CD8-positive, alpha-beta memory T cell (primary cell): ENCODE data around the gene EXD3. TPM values are rescaled to one million over a fixed set of nuclear protein-coding genes. Genes with fewer than 3 reads are reported as not detected.
A peak's percentile ranks its signal among the peaks of the same experiment; 100 is the strongest.
"Not testable (repeated sequence)": the region's sequence is repeated elsewhere in the genome, so short reads cannot be mapped to it uniquely, and the experiment has no call there.

Experiments used
- CTCF ChIA-PET: fragments of 350-600 bp; sonication (Branson Sonifier 250); formaldehyde crosslinking; loops from one replicate; lab custom pipeline; 2021; ENCODE audit warnings: antibody characterized with exemption; lab: Charles Lee
- POLR2A ChIA-PET: fragments of 350-600 bp; sonication (Branson Sonifier 250); formaldehyde crosslinking; loops from one replicate; lab custom pipeline; 2021; ENCODE audit warnings: antibody characterized with exemption; lab: Charles Lee
- DNase-seq, 5 donors: peaks; one replicate each; pipeline versions ENCODE4 v3.0.0 to v3.0.0-alpha.2; 2020 to 2022; ENCODE audit warnings: mixed read lengths in 1 of 5
- H3K27ac ChIP-seq: one replicate; pipeline ENCODE4 v1.7.0; 2013; ENCODE audit warnings: low read depth, mild to moderate bottlenecking, low read length, moderate library complexity
- H3K27me3 ChIP-seq: 2 replicates; pipeline ENCODE4 v1.7.0; 2013; ENCODE audit warnings: low read length, mild to moderate bottlenecking; ENCODE audit not compliant: insufficient read depth, poor library complexity, severe bottlenecking
- H3K36me3 ChIP-seq: 2 replicates; pipeline ENCODE4 v1.7.0; 2013; ENCODE audit warnings: mild to moderate bottlenecking, low read length, moderate library complexity; ENCODE audit not compliant: insufficient read depth
- H3K4me1 ChIP-seq: 2 replicates; pipeline ENCODE4 v1.7.0; 2013; ENCODE audit warnings: mild to moderate bottlenecking, low read length, moderate library complexity; ENCODE audit not compliant: insufficient read depth
- H3K4me3 ChIP-seq: 2 replicates; pipeline ENCODE4 v1.7.0; 2013; ENCODE audit warnings: mild to moderate bottlenecking, low read length
- H3K9me3 ChIP-seq: 2 replicates; pipeline ENCODE4 v1.7.0; 2013; ENCODE audit warnings: mild to moderate bottlenecking, low read length
- H3K27ac Mint-ChIP-seq, 8 donors: one replicate each; pipeline ENCODE4 v1.8.0; 2020 to 2021; ENCODE audit warnings: mixed read lengths in 8 of 8, mild to moderate bottlenecking in 6 of 8, inconsistent platforms in 3 of 8, moderate library complexity in 3 of 8
- H3K27me3 Mint-ChIP-seq, 2 donors: one replicate each; pipeline ENCODE4 v1.8.0; 2020 to 2021; ENCODE audit warnings: mixed read lengths in 2 of 2, mild to moderate bottlenecking in 1 of 2, moderate library complexity in 1 of 2
- H3K36me3 Mint-ChIP-seq, 3 donors: one replicate each; pipeline ENCODE4 v1.8.0; 2020 to 2021; ENCODE audit warnings: mixed read lengths in 3 of 3, inconsistent platforms in 1 of 3, mild to moderate bottlenecking in 1 of 3
- H3K4me1 Mint-ChIP-seq, 3 donors: one replicate each; pipeline ENCODE4 v1.8.0; 2020 to 2021; ENCODE audit warnings: mixed read lengths in 3 of 3, inconsistent platforms in 1 of 3, mild to moderate bottlenecking in 1 of 3
- H3K4me3 Mint-ChIP-seq, 7 donors: one replicate each; pipeline ENCODE4 v1.8.0; 2020 to 2021; ENCODE audit warnings: mixed read lengths in 7 of 7, mild to moderate bottlenecking in 6 of 7, moderate library complexity in 4 of 7, inconsistent platforms in 2 of 7
- H3K9me3 Mint-ChIP-seq, 5 donors: one replicate each; pipeline ENCODE4 v1.8.0; 2020 to 2022; ENCODE audit warnings: mixed read lengths in 5 of 5, mild to moderate bottlenecking in 3 of 5, moderate library complexity in 2 of 5, inconsistent platforms in 1 of 5
- polyA plus RNA-seq: library from polyadenylated mRNA; unstranded; fragments of 300-500 nt; fragmentation: Illumina TruSeq; gene quantifications from one replicate; pipeline ENCODE4 v1.2.3, GENCODE V29; 2021
- total RNA-seq, 2 experiments: library from RNA; stranded (reverse); gene quantifications; one replicate each; pipeline ENCODE4 v1.2.3, GENCODE V29; 2021

The EXD3 gene
- total RNA-seq = 1 to 10 TPM; 4.8 to 6.6 TPM
- polyA plus RNA-seq = 6.7 TPM

- DNase-seq = peak; percentile 86 to 94 (median 92)
- peaks cover 0 to 4% (median 0%) of the 10 kb centered on the region in 3 donors for H3K36me3 Mint-ChIP-seq
- H3K9me3 Mint-ChIP-seq = no peaks in the 10 kb centered on the region
- ChIA-PET POLR2A (interaction anchor here (0.6 to 2.9 kb wide), 7 partner anchors 36 to 210 kb away, joined by 3 to 10 read pairs (median 6); partner anchors contain the start of genes MRPL41, NRARP and NSMF), CTCF (interaction anchor here (0.7 to 3.9 kb wide), 18 partner anchors 9 to 1027 kb away, joined by 3 to 14 read pairs (median 4); partner anchors contain the start of genes MRPL41, NELFB and NSMF)
- Histone ChIP-seq H3K9me3 (no peaks in the 10 kb centered on the region), H3K36me3 (no peaks in the 10 kb centered on the region), H3K4me1 (peaks cover 9% of the 10 kb centered on the region), H3K4me3 (peak within 1 kb of the TSS; percentile 77), H3K27me3 (no peaks in the 10 kb centered on the region), H3K27ac (peak within 1 kb of the TSS; percentile 69)
- H3K4me3 Mint-ChIP-seq = peak within 1 kb of the TSS; percentile 79 to 90 (median 86)
- H3K27me3 Mint-ChIP-seq = no peaks in the 10 kb centered on the region
- peak within 1 kb of the TSS in 6 of 8 donors; percentile 47 to 78 (median 72) for H3K27ac Mint-ChIP-seq
- peaks cover 18 to 23% (median 20%) of the 10 kb centered on the region in 3 donors for H3K4me1 Mint-ChIP-seq
Observed at GRCh38 chr9:137422604-137423513, at the start of gene EXD3, which contains the start of gene NOXA1. EXD3 (minus strand) TSS chr9:137423162; CDS start chr9:137395357, 27,805 bp downstream. NOXA1 (plus strand) TSS chr9:137423393; CDS start chr9:137423530, 137 bp downstream.

- POLR2A ChIA-PET = no interaction called here
- H3K9me3 ChIP-seq = no peaks in the 10 kb centered on the region
- no peak overlapping the region for H3K27ac Mint-ChIP-seq
- peaks cover 0 to 25% (median 4%) of the 10 kb centered on the region in 3 donors for H3K36me3 Mint-ChIP-seq
- CTCF ChIA-PET = no interaction called here
- no peaks in the 10 kb centered on the region for H3K36me3 ChIP-seq
- peaks cover 6 to 16% (median 9%) of the 10 kb centered on the region in 3 donors for H3K4me1 Mint-ChIP-seq
- H3K4me1 ChIP-seq = peaks cover 4% of the 10 kb centered on the region
- no peaks in the 10 kb centered on the region for H3K27me3 ChIP-seq
- no peak overlapping the region for H3K27ac ChIP-seq
- no peaks in the 10 kb centered on the region for H3K27me3 Mint-ChIP-seq
- no peak overlapping the region for H3K4me3 ChIP-seq
- H3K9me3 Mint-ChIP-seq = peaks cover 9 to 24% (median 19%) of the 10 kb centered on the region in 5 donors
- H3K4me3 Mint-ChIP-seq = no peak overlapping the region
- DNase-seq = no peak
Observed at GRCh38 chr9:137470785-137471184, 47.8 kb upstream of the EXD3 start.

GRCh38 chr9:137467896-137468295 is 44.9 kb upstream of the EXD3 start:
- POLR2A ChIA-PET = no interaction called here
- Mint-ChIP-seq H3K4me1 (peaks cover 8 to 18% (median 12%) of the 10 kb centered on the region in 3 donors), H3K4me3 (no peak overlapping the region), H3K27ac (no peak overlapping the region), H3K36me3 (peaks cover 0 to 7% (median 0%) of the 10 kb centered on the region in 3 donors), H3K27me3 (no peaks in the 10 kb centered on the region), H3K9me3 (peaks cover 0 to 7% (median 2%) of the 10 kb centered on the region in 5 donors)
- DNase-seq = no peak
- Histone ChIP-seq H3K36me3 (no peaks in the 10 kb centered on the region), H3K9me3 (no peaks in the 10 kb centered on the region), H3K27ac (no peak overlapping the region), H3K4me1 (peaks cover 10% of the 10 kb centered on the region), H3K4me3 (no peak overlapping the region), H3K27me3 (no peaks in the 10 kb centered on the region)
- CTCF ChIA-PET = no interaction called here

- Mint-ChIP-seq H3K4me3 (no peak overlapping the region), H3K27ac (no peak overlapping the region)
- DNase-seq = no peak
Observed at GRCh38 chr9:137467161-137467581, 44.2 kb upstream of the EXD3 start.

GRCh38 chr9:137466389-137467085 is 43.6 kb upstream of the EXD3 start:
- H3K4me3 Mint-ChIP-seq, DNase-seq, POLR2A ChIA-PET, H3K36me3 Mint-ChIP-seq, H3K27me3 ChIP-seq, H3K27me3 Mint-ChIP-seq, H3K27ac ChIP-seq, H3K9me3 ChIP-seq, H3K9me3 Mint-ChIP-seq, CTCF ChIA-PET, H3K4me3 ChIP-seq, H3K36me3 ChIP-seq: not testable (repeated sequence)
- H3K4me1 ChIP-seq = peaks cover 22% of the 10 kb centered on the region
- H3K27ac Mint-ChIP-seq = peak overlapping the region in 1 of 8 donors; percentile 51
- H3K4me1 Mint-ChIP-seq = peaks cover 12 to 21% (median 20%) of the 10 kb centered on the region in 3 donors

More at GRCh38 chr9:137467161-137467581, 44.2 kb upstream of the EXD3 start:
- H3K36me3 ChIP-seq = no peaks in the 10 kb centered on the region
- peaks cover 17% of the 10 kb centered on the region for H3K4me1 ChIP-seq
- no peaks in the 10 kb centered on the region for H3K27me3 ChIP-seq
- no peaks in the 10 kb centered on the region for H3K9me3 ChIP-seq
- Mint-ChIP-seq H3K36me3 (peaks cover 0 to 5% (median 0%) of the 10 kb centered on the region in 3 donors), H3K4me1 (peaks cover 10 to 20% (median 15%) of the 10 kb centered on the region in 3 donors), H3K9me3 (peaks cover 0 to 5% (median 2%) of the 10 kb centered on the region in 5 donors), H3K27me3 (no peaks in the 10 kb centered on the region)
- CTCF ChIA-PET = no interaction called here
- H3K4me3 ChIP-seq = no peak overlapping the region
- POLR2A ChIA-PET = no interaction called here
- no peak overlapping the region for H3K27ac ChIP-seq

- Histone ChIP-seq H3K36me3 (no peaks in the 10 kb centered on the region), H3K4me1 (peaks cover 29% of the 10 kb centered on the region), H3K27ac (no peak overlapping the region), H3K4me3 (no peak overlapping the region), H3K27me3 (no peaks in the 10 kb centered on the region), H3K9me3 (no peaks in the 10 kb centered on the region)
- H3K36me3 Mint-ChIP-seq = no peaks in the 10 kb centered on the region
- H3K27me3 Mint-ChIP-seq = no peaks in the 10 kb centered on the region
- H3K9me3 Mint-ChIP-seq = no peaks in the 10 kb centered on the region
- peak in 1 of 5 donors; percentile 44 for DNase-seq
- ChIA-PET POLR2A (no interaction called here), CTCF (no interaction called here)
- H3K4me3 Mint-ChIP-seq = peak overlapping the region in 1 of 7 donors; percentile 55
- peak overlapping the region in 3 of 8 donors; percentile 43 to 66 (median 51) for H3K27ac Mint-ChIP-seq
- H3K4me1 Mint-ChIP-seq = peaks cover 13 to 27% (median 18%) of the 10 kb centered on the region in 3 donors
Observed at GRCh38 chr9:137465720-137466388, 42.9 kb upstream of the EXD3 start.

- no peak overlapping the region for H3K27ac Mint-ChIP-seq
- no peaks in the 10 kb centered on the region for H3K9me3 Mint-ChIP-seq
- CTCF ChIA-PET = no interaction called here
- H3K9me3 ChIP-seq = no peaks in the 10 kb centered on the region
- H3K36me3 ChIP-seq = no peaks in the 10 kb centered on the region
- H3K4me1 ChIP-seq = peaks cover 31% of the 10 kb centered on the region
- no peak overlapping the region for H3K4me3 Mint-ChIP-seq
- H3K27ac ChIP-seq = no peak overlapping the region
- H3K36me3 Mint-ChIP-seq = no peaks in the 10 kb centered on the region
- no peak overlapping the region for H3K4me3 ChIP-seq
- no peaks in the 10 kb centered on the region for H3K27me3 ChIP-seq
- H3K4me1 Mint-ChIP-seq = peaks cover 12 to 29% (median 13%) of the 10 kb centered on the region in 3 donors
- no peaks in the 10 kb centered on the region for H3K27me3 Mint-ChIP-seq
- POLR2A ChIA-PET = no interaction called here
- DNase-seq = peak in 1 of 5 donors; percentile 37
Observed at GRCh38 chr9:137465000-137465719, 42.2 kb upstream of the EXD3 start.
